HG03280 (cell line): ENCODE results near the gene NGEF.
"Not testable (repeated sequence)": the region's sequence is repeated elsewhere in the genome, so short reads cannot be mapped to it uniquely, and the experiment has no call there.

Experiments used
- ATAC-seq: cut with Tn5 transposase; IDR thresholded peaks from one replicate; pipeline ENCODE4 v1.9.1; 2021; ENCODE audit warnings: mild to moderate bottlenecking, moderate library complexity; ENCODE audit not compliant: unreplicated experiment

Gene NGEF

GRCh38 chr2:233013027-233013461, at the start of gene NGEF:
TSS of gene NGEF (minus strand) at chr2:233013256. CDS start at chr2:232974890, 38,366 bp downstream.
- ATAC-seq: no peak

GRCh38 chr2:233062451-233062850, 49.4 kb upstream of the NGEF start:
- ATAC-seq: no peak

- ATAC-seq: peak; percentile 34
These were observed 48.8 kb upstream of the NGEF start for GRCh38 chr2:233061591-233062450.

GRCh38 chr2:233060980-233061590, 48.0 kb upstream of the NGEF start:
- ATAC-seq: peak; percentile 19

GRCh38 chr2:233060501-233060979, 47.5 kb upstream of the NGEF start:
- peak; percentile 0 for ATAC-seq

GRCh38 chr2:233059797-233060500, 46.9 kb upstream of the NGEF start, which contains the start of gene INPP5D:
TSS of gene INPP5D (plus strand) at chr2:233060342. CDS start at chr2:233060479, 137 bp downstream.
- ATAC-seq: peak; percentile 53

GRCh38 chr2:233059547-233059796, 46.4 kb upstream of the NGEF start:
- ATAC-seq: no peak

GRCh38 chr2:233058717-233059546, 45.9 kb upstream of the NGEF start:
- ATAC-seq: no peak

- no peak for ATAC-seq
These were observed 44.0 kb upstream of the NGEF start for GRCh38 chr2:233056961-233057605.

GRCh38 chr2:233055362-233055761, 42.3 kb upstream of the NGEF start:
- no peak for ATAC-seq

GRCh38 chr2:233053928-233054784, 41.1 kb upstream of the NGEF start:
- no peak for ATAC-seq

GRCh38 chr2:233052517-233052916, 39.5 kb upstream of the NGEF start:
- ATAC-seq: not testable (repeated sequence)

- ATAC-seq: no peak
These were observed 38.4 kb upstream of the NGEF start for GRCh38 chr2:233051241-233052149.

- ATAC-seq: no peak
These were observed 36.2 kb upstream of the NGEF start for GRCh38 chr2:233049194-233049761.

- no peak for ATAC-seq
These were observed 35.6 kb upstream of the NGEF start for GRCh38 chr2:233048569-233049193.

GRCh38 chr2:233047667-233048066, 34.6 kb upstream of the NGEF start:
- ATAC-seq: no peak

GRCh38 chr2:233047206-233047605, 34.1 kb upstream of the NGEF start:
- no peak for ATAC-seq
